ENCODE data around the gene KLHL29. TPM values are rescaled to one million over a fixed set of nuclear protein-coding genes. Genes with fewer than 3 reads are reported as not detected.

The KLHL29 gene
- polyA plus RNA-seq, 1 of the 3 experiments (the other 2 are of a cell fraction) = 4.6 TPM

DNA sequence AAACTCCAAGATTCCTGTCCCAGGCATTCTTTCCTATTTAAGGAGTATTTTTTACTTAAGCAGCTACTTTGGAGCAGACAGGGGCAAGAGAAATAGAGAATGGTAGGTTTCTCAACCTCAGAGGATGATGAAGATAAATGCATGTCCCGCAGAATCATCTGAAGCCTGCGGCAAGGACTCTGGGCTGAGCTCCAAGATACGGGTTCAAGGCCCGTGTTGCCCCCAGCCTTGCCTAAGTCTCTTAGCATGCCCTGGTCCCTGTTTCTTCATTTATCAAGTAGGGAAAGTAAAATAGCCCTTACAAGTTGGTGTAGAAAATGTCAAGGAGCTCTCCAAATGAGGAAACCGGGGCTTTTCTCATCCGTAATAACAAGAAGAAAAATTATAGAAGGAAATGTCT lies 214.0 kb downstream of the KLHL29 start (continued):
- TF ChIP-seq, protein P1, sequence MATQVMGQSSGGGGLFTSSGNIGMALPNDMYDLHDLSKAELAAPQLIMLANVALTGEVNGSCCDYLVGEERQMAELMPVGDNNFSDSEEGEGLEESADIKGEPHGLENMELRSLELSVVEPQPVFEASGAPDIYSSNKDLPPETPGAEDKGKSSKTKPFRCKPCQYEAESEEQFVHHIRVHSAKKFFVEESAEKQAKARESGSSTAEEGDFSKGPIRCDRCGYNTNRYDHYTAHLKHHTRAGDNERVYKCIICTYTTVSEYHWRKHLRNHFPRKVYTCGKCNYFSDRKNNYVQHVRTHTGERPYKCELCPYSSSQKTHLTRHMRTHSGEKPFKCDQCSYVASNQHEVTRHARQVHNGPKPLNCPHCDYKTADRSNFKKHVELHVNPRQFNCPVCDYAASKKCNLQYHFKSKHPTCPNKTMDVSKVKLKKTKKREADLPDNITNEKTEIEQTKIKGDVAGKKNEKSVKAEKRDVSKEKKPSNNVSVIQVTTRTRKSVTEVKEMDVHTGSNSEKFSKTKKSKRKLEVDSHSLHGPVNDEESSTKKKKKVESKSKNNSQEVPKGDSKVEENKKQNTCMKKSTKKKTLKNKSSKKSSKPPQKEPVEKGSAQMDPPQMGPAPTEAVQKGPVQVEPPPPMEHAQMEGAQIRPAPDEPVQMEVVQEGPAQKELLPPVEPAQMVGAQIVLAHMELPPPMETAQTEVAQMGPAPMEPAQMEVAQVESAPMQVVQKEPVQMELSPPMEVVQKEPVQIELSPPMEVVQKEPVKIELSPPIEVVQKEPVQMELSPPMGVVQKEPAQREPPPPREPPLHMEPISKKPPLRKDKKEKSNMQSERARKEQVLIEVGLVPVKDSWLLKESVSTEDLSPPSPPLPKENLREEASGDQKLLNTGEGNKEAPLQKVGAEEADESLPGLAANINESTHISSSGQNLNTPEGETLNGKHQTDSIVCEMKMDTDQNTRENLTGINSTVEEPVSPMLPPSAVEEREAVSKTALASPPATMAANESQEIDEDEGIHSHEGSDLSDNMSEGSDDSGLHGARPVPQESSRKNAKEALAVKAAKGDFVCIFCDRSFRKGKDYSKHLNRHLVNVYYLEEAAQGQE (IDR thresholded peaks at IDR 0.05; ENCODE audit: low read depth, low read length) = no peak

DNA sequence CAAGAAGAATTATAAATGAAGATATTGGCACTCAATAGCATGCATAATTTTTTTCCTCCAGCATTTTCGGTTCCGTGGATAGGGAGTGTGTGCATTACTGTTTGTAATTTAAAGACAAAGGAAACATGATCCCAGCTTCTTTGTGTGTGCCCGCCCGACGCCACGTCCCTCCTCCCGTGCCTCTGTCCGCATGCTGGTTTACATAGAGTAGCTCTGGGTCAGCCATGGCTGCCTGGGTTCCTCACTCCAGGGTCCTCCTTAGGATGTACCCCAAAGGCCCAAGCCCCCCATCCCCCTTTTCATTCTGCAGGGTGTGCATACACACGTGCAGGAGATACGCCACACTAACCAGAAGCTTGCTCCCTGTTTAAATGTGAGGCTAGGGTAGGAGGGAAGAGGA lies 214.7 kb downstream of the KLHL29 start:
- Histone ChIP-seq H3K27me3 (ENCODE audit: insufficient read depth) (no peaks in the 10 kb centered on the region), H3K4me2 (no peak overlapping the region), H3K4me1 (ENCODE audit: control insufficient read depth in 1 of 2, insufficient read depth in 2 of 2, low read depth in 1 of 2, low read length in 1 of 2) (peaks cover 19 to 29% of the 10 kb centered on the region in 2 experiments), H2AFZ (ENCODE audit: low read depth) (no peak overlapping the region), H3K9ac (no peak overlapping the region), H3F3A (replicated peaks; ENCODE audit: insufficient read depth) (no peaks in the 10 kb centered on the region), H3K9me3 (no peaks in the 10 kb centered on the region), H3K36me3 (replicated peaks in 1 of 2; ENCODE audit: control insufficient read depth in 1 of 2, insufficient read depth in 2 of 2, low read length in 1 of 2) (no peaks in the 10 kb centered on the region), H3K27ac (ENCODE audit: low read depth in 2 of 2, low read length in 1 of 2) (no peak overlapping the region), H4K20me1 (ENCODE audit: insufficient read depth) (no peaks in the 10 kb centered on the region), H3K9me2 (no peaks in the 10 kb centered on the region), H3K4me3 (ENCODE audit: low read depth in 2 of 2, low read length in 1 of 2) (no peak overlapping the region), H3K79me2 (ENCODE audit: insufficient read depth) (no peaks in the 10 kb centered on the region)
- WGBS (ENCODE audit: low lambda C conversion rate) = 90% methylated on average over 10 of the region's 10 CpGs
- ChIA-PET POLR2A (no interaction called here), CTCF (interaction anchor here (0.8 to 1.2 kb wide), 2 partner anchors 14 to 73 kb away, joined by 3 read pairs; no protein-coding TSS in a partner anchor)
- no peak for TF ChIP-seq GATA2 (CRISPR knock-in tag; IDR thresholded peaks at IDR 0.05)
- no peak for TF ChIP-seq SMC3 (IDR thresholded peaks at IDR 0.05; ENCODE audit: low read depth, low read length)
- TF ChIP-seq RFX5 (IDR thresholded peaks at IDR 0.05; ENCODE audit: low read length) = no peak
- TF ChIP-seq, protein P2, sequence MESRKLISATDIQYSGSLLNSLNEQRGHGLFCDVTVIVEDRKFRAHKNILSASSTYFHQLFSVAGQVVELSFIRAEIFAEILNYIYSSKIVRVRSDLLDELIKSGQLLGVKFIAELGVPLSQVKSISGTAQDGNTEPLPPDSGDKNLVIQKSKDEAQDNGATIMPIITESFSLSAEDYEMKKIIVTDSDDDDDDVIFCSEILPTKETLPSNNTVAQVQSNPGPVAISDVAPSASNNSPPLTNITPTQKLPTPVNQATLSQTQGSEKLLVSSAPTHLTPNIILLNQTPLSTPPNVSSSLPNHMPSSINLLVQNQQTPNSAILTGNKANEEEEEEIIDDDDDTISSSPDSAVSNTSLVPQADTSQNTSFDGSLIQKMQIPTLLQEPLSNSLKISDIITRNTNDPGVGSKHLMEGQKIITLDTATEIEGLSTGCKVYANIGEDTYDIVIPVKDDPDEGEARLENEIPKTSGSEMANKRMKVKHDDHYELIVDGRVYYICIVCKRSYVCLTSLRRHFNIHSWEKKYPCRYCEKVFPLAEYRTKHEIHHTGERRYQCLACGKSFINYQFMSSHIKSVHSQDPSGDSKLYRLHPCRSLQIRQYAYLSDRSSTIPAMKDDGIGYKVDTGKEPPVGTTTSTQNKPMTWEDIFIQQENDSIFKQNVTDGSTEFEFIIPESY (IDR thresholded peaks at IDR 0.05; ENCODE audit: borderline replicate concordance, low read depth) = no peak
- TF ChIP-seq TAF1 (IDR thresholded peaks at IDR 0.05; ENCODE audit: borderline replicate concordance, low read depth, low read length) = no peak
- TF ChIP-seq, protein P3, sequence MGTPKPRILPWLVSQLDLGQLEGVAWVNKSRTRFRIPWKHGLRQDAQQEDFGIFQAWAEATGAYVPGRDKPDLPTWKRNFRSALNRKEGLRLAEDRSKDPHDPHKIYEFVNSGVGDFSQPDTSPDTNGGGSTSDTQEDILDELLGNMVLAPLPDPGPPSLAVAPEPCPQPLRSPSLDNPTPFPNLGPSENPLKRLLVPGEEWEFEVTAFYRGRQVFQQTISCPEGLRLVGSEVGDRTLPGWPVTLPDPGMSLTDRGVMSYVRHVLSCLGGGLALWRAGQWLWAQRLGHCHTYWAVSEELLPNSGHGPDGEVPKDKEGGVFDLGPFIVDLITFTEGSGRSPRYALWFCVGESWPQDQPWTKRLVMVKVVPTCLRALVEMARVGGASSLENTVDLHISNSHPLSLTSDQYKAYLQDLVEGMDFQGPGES (IDR thresholded peaks at IDR 0.05; ENCODE audit: low read depth, low read length) = no peak
- TF ChIP-seq, protein P4, sequence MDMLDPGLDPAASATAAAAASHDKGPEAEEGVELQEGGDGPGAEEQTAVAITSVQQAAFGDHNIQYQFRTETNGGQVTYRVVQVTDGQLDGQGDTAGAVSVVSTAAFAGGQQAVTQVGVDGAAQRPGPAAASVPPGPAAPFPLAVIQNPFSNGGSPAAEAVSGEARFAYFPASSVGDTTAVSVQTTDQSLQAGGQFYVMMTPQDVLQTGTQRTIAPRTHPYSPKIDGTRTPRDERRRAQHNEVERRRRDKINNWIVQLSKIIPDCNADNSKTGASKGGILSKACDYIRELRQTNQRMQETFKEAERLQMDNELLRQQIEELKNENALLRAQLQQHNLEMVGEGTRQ (IDR thresholded peaks at IDR 0.05; ENCODE audit: borderline replicate concordance, low read depth, low read length) = no peak
- TF ChIP-seq POLR2AphosphoS5 (IDR thresholded peaks at IDR 0.05; ENCODE audit: low read depth, low read length) = no peak
- no peak for TF ChIP-seq FOXM1 (IDR thresholded peaks at IDR 0.05; ENCODE audit: low read depth)
- TF ChIP-seq YY1 (IDR thresholded peaks at IDR 0.05; ENCODE audit: low read depth) = no peak
- no peak for TF ChIP-seq NFIC (IDR thresholded peaks at IDR 0.05; ENCODE audit: borderline replicate concordance)
- TF ChIP-seq RCOR1 (IDR thresholded peaks at IDR 0.05; ENCODE audit: low read length) = no peak
- no peak for TF ChIP-seq EZH2phosphoT487 (IDR thresholded peaks at IDR 0.05; ENCODE audit: borderline replicate concordance, low read depth)
- DNase-seq = no peak

Measured in SK-N-SH (cell line).